ENCODE results near the gene THNSL1. TPM values are rescaled to one million over a fixed set of nuclear protein-coding genes. Genes with fewer than 3 reads are reported as not detected.
"Not testable (repeated sequence)": the region's sequence is repeated elsewhere in the genome, so short reads cannot be mapped to it uniquely, and the experiment has no call there.

Gene THNSL1
- total RNA-seq, 2 experiments from 2014 or later: 2.2 to 2.4 TPM

- ChIA-PET CTCF (no interaction called here), POLR2A (no interaction called here)
- no peak overlapping the region for H3K4me3 Mint-ChIP-seq
- DNase-seq: no peak
- peaks cover 7% of the 10 kb centered on the region for H3K4me1 Mint-ChIP-seq
- H3K36me3 Mint-ChIP-seq (ENCODE audit: low read depth): no peaks in the 10 kb centered on the region
- H3K27me3 Mint-ChIP-seq: no peaks in the 10 kb centered on the region
- H3K27ac Mint-ChIP-seq: no peak overlapping the region
- no peaks in the 10 kb centered on the region for H3K9me3 Mint-ChIP-seq
Observed at GRCh38 chr10:24983946-24984345, 32.5 kb upstream of the THNSL1 start.

GRCh38 chr10:24984906-24985305 lies 31.5 kb upstream of the THNSL1 start:
- POLR2A ChIA-PET: no interaction called here
- no peaks in the 10 kb centered on the region for H3K27me3 Mint-ChIP-seq
- CTCF ChIA-PET: no interaction called here

GRCh38 chr10:24988831-24989640 lies 27.4 kb upstream of the THNSL1 start:
- Mint-ChIP-seq H3K27ac (no peak overlapping the region), H3K9me3 (no peaks in the 10 kb centered on the region), H3K36me3 (ENCODE audit: low read depth) (no peaks in the 10 kb centered on the region), H3K4me1 (no peaks in the 10 kb centered on the region), H3K4me3 (no peak overlapping the region), H3K27me3 (no peaks in the 10 kb centered on the region)
- DNase-seq: no peak
- ChIA-PET CTCF (no interaction called here), POLR2A (no interaction called here)

More at GRCh38 chr10:24984906-24985305, 31.5 kb upstream of the THNSL1 start:
- DNase-seq: no peak
- Mint-ChIP-seq H3K27ac (no peak overlapping the region), H3K4me1 (peaks cover 7% of the 10 kb centered on the region), H3K9me3 (no peaks in the 10 kb centered on the region), H3K4me3 (no peak overlapping the region), H3K36me3 (ENCODE audit: low read depth) (no peaks in the 10 kb centered on the region)

GRCh38 chr10:24989867-24990266 lies 26.5 kb upstream of the THNSL1 start:
- no peak overlapping the region for H3K4me3 Mint-ChIP-seq
- no peaks in the 10 kb centered on the region for H3K36me3 Mint-ChIP-seq (ENCODE audit: low read depth)
- H3K4me1 Mint-ChIP-seq: no peaks in the 10 kb centered on the region
- CTCF ChIA-PET: no interaction called here
- POLR2A ChIA-PET: no interaction called here
- H3K27ac Mint-ChIP-seq: no peak overlapping the region
- H3K9me3 Mint-ChIP-seq: no peaks in the 10 kb centered on the region
- H3K27me3 Mint-ChIP-seq: no peaks in the 10 kb centered on the region
- no peak for DNase-seq

GRCh38 chr10:24991298-24991697 lies 25.1 kb upstream of the THNSL1 start:
- H3K36me3 Mint-ChIP-seq (ENCODE audit: low read depth): no peaks in the 10 kb centered on the region
- DNase-seq: no peak
- CTCF ChIA-PET: no interaction called here
- no peaks in the 10 kb centered on the region for H3K4me1 Mint-ChIP-seq
- H3K9me3 Mint-ChIP-seq: no peaks in the 10 kb centered on the region
- no peak overlapping the region for H3K4me3 Mint-ChIP-seq
- POLR2A ChIA-PET: no interaction called here
- H3K27me3 Mint-ChIP-seq: no peaks in the 10 kb centered on the region
- no peak overlapping the region for H3K27ac Mint-ChIP-seq

- ChIA-PET POLR2A (no interaction called here), CTCF (interaction anchor here (0.8 kb wide), 1 partner anchor 350 kb away, joined by 3 read pairs; no protein-coding TSS in a partner anchor)
- peaks cover 2% of the 10 kb centered on the region for H3K27me3 Mint-ChIP-seq
- H3K27ac Mint-ChIP-seq: no peak overlapping the region
- no peaks in the 10 kb centered on the region for H3K36me3 Mint-ChIP-seq (ENCODE audit: low read depth)
- no peaks in the 10 kb centered on the region for H3K9me3 Mint-ChIP-seq
- H3K4me3 Mint-ChIP-seq: no peak overlapping the region
- no peak for DNase-seq
- no peaks in the 10 kb centered on the region for H3K4me1 Mint-ChIP-seq
Observed at GRCh38 chr10:24992512-24993133, 23.8 kb upstream of the THNSL1 start.

GRCh38 chr10:24993237-24993958 lies 23.0 kb upstream of the THNSL1 start:
- H3K9me3 Mint-ChIP-seq: no peaks in the 10 kb centered on the region
- DNase-seq: no peak
- ChIA-PET CTCF (interaction anchor here (0.6 to 0.8 kb wide), 2 partner anchors 40 to 351 kb away, joined by 3 to 6 read pairs; no protein-coding TSS in a partner anchor), POLR2A (no interaction called here)
- H3K4me3 Mint-ChIP-seq: no peak overlapping the region
- no peaks in the 10 kb centered on the region for H3K36me3 Mint-ChIP-seq (ENCODE audit: low read depth)
- H3K4me1 Mint-ChIP-seq: no peaks in the 10 kb centered on the region
- H3K27ac Mint-ChIP-seq: no peak overlapping the region
- peaks cover 2% of the 10 kb centered on the region for H3K27me3 Mint-ChIP-seq

- CTCF ChIA-PET: interaction anchor here (1.5 kb wide), 1 partner anchor 377 kb away, joined by 4 read pairs; no protein-coding TSS in a partner anchor
- POLR2A ChIA-PET: no interaction called here
- Mint-ChIP-seq H3K27me3 (peaks cover 2% of the 10 kb centered on the region), H3K9me3 (no peaks in the 10 kb centered on the region), H3K36me3 (ENCODE audit: low read depth) (no peaks in the 10 kb centered on the region), H3K4me3 (no peak overlapping the region), H3K27ac (no peak overlapping the region), H3K4me1 (no peaks in the 10 kb centered on the region)
- DNase-seq: no peak
Observed at GRCh38 chr10:24995072-24995471, 21.3 kb upstream of the THNSL1 start.

- H3K36me3 Mint-ChIP-seq (ENCODE audit: low read depth): no peaks in the 10 kb centered on the region
- H3K27ac Mint-ChIP-seq: no peak overlapping the region
- POLR2A ChIA-PET: no interaction called here
- no peaks in the 10 kb centered on the region for H3K9me3 Mint-ChIP-seq
- H3K4me1 Mint-ChIP-seq: no peaks in the 10 kb centered on the region
- CTCF ChIA-PET: no interaction called here
- peaks cover 14% of the 10 kb centered on the region for H3K27me3 Mint-ChIP-seq
- no peak overlapping the region for H3K4me3 Mint-ChIP-seq
- DNase-seq: no peak
Observed at GRCh38 chr10:24998044-24998443, 18.4 kb upstream of the THNSL1 start.

- POLR2A ChIA-PET; H3K27me3 Mint-ChIP-seq; H3K4me1 Mint-ChIP-seq; H3K9me3 Mint-ChIP-seq; H3K27ac Mint-ChIP-seq; H3K4me3 Mint-ChIP-seq; DNase-seq; H3K36me3 Mint-ChIP-seq (ENCODE audit: low read depth); CTCF ChIA-PET: not testable (repeated sequence)
Observed at GRCh38 chr10:25011591-25011990, 4.8 kb upstream of the THNSL1 start.

GRCh38 chr10:25014579-25014978 lies 1.8 kb upstream of the THNSL1 start:
- no peaks in the 10 kb centered on the region for H3K36me3 Mint-ChIP-seq (ENCODE audit: low read depth)
- ChIA-PET CTCF (no interaction called here), POLR2A (no interaction called here)
- H3K4me3 Mint-ChIP-seq: no peak overlapping the region
- peaks cover 24% of the 10 kb centered on the region for H3K4me1 Mint-ChIP-seq
- H3K27me3 Mint-ChIP-seq: no peaks in the 10 kb centered on the region
- no peak for DNase-seq
- no peak overlapping the region for H3K27ac Mint-ChIP-seq
- H3K9me3 Mint-ChIP-seq: no peaks in the 10 kb centered on the region

GRCh38 chr10:25015828-25016375 lies 510 bp upstream of the THNSL1 start, which contains the start of gene ENKUR:
TSS of gene ENKUR (minus strand) at chr10:25016158. CDS start at chr10:25015936, 222 bp downstream.
- Mint-ChIP-seq H3K4me1 (peaks cover 24% of the 10 kb centered on the region), H3K36me3 (ENCODE audit: low read depth) (no peaks in the 10 kb centered on the region), H3K27me3 (no peaks in the 10 kb centered on the region), H3K9me3 (no peaks in the 10 kb centered on the region), H3K4me3 (peak within 1 kb of the TSS; percentile 78), H3K27ac (peak within 1 kb of the TSS; percentile 77)
- ChIA-PET CTCF (interaction anchor here (0.5 to 1.2 kb wide), 3 partner anchors 64 to 308 kb away, joined by 3 to 4 read pairs (median 3); no protein-coding TSS in a partner anchor), POLR2A (interaction anchor here (1.0 to 1.4 kb wide), 5 partner anchors 64 to 393 kb away, joined by 3 to 9 read pairs (median 3); partner anchors contain the start of genes ARHGAP21 and PRTFDC1)
- peak; percentile 92 for DNase-seq

- CTCF ChIA-PET: no interaction called here
- Mint-ChIP-seq H3K27ac (peak overlapping the region; percentile 77), H3K4me3 (peak overlapping the region; percentile 78)
Observed at GRCh38 chr10:25017154-25017590, 760 bp downstream of the THNSL1 start.

More at GRCh38 chr10:25017154-25017590, 760 bp downstream of the THNSL1 start:
- no peak for DNase-seq
- Mint-ChIP-seq H3K36me3 (ENCODE audit: low read depth) (no peaks in the 10 kb centered on the region), H3K27me3 (no peaks in the 10 kb centered on the region), H3K9me3 (no peaks in the 10 kb centered on the region), H3K4me1 (peaks cover 24% of the 10 kb centered on the region)
- POLR2A ChIA-PET: interaction anchor here (1.4 kb wide), 1 partner anchor 294 kb away, joined by 9 read pairs; the partner anchor contains the start of gene ARHGAP21

All from activated CD4-positive, alpha-beta memory T cell treated with anti-CD3 and anti-CD28 coated beads, Interleukin-2, amount 10 ng/mL, durations not matched to agents 7 days and 5 days (primary cell).